Activated T-helper 9 cell treated with anti-CD3 and anti-CD28 coated beads, Interleukin-2, amount 50 U/mL, for 16 hours (primary cell): Measurements from ENCODE around the gene FER.
"Not testable (repeated sequence)": the region's sequence is repeated elsewhere in the genome, so short reads cannot be mapped to it uniquely, and the experiment has no call there.

ENCODE experiments used
- DNase-seq: peaks from one replicate; pipeline ENCODE4 v3.0.0-alpha.2; 2020; ENCODE audit warnings: low read depth

The FER gene

GRCh38 chr5:108798513-108799265, 51.0 kb downstream of the FER start:
- DNase-seq: no peak

- DNase-seq: no peak
These were observed 53.6 kb downstream of the FER start for GRCh38 chr5:108801301-108801700.

DNA sequence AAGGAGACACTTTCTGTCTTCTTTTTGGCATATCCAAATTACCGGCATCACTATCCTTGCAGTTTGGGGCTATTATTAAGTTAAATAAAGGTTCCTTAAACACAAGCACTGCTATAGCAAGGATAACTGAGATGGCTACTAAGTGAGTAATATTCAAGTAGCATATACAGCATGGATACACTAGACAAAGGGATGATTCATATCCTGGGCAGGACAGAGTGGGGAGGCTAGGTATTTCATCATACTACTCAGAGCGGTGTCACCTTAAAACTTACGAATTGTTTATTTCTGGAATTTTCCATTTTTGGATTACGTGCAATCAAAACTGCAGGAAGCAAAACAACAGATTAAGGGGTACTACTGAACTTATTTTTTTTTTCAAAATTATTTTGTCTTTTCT, 54.1 kb downstream of the FER start:
- no peak for DNase-seq

DNA sequence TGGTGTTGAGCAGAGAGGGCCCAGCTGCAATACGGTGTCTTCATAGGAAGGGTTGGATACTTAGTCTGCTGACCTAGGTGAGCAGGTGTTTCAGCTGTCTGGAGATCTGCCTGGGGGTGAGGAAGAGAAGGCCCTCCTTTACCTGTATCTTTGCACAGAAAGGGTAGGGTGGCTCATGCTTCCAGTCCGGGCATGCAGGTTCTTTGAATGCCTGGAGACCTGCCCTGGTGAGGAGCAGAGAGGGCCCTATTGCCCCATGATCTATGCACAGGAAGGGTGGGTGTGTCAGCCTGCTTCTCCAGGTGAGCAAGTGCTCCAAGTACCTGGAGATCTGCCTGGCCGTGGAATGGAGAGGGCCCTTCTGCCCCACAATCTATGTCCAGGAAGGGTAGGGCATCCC, 63.0 kb downstream of the FER start:
- DNase-seq: no peak

- no peak for DNase-seq
These were observed 66.0 kb downstream of the FER start for GRCh38 chr5:108813673-108814072.

GRCh38 chr5:108814551-108814950, 66.9 kb downstream of the FER start:
- no peak for DNase-seq

DNA sequence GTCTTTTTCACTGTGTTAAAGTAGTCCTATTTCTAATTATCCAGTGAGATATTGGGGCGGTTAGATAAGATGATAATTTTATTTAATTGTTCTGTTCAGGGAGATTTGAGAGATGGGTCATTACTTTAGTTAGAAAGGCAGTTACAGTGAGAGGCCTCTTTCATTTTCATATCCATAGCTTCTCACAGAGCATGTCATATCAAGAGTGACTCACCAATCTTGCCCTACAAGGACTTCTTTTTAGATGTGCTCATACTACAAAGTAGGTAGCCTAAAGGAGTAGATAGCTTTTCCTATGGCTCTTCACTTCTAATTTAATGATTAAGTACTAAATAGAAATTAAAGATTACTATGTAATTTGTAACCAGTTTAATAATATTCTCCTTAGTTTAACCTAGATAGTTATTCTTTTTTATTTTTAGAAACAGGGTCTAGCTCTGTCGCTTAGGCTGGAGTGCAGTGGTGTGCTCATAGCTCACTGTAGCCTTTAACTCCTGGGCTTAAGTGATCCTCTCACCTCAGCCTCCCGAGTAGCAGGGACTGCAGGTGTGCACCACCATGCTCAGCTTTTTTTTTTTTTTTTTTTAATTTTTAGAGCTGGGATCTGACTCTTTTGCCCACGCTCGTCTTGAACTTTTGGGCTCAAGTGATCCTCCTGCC, 71.0 kb downstream of the FER start:
- DNase-seq: no peak

DNA sequence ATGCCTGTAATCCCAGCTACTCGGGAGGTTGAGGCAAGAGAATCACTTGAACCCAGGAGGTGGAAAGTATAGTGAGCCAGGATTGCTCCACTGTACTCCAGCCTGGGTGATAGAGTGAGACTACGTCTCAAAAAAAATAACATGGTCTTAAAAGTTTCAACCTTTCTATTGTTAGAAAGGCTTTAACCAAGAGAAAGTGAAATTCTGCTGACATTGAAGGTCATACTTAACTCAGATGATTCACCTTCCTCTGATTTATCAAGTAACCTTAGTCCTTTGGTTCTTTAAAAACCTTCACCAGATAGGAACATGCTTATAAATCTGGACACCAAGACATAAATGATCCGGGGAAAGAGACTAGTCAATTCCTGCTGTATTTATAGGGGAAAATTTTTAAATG, 73.3 kb downstream of the FER start:
- DNase-seq: no peak

GRCh38 chr5:108822211-108822947, 74.7 kb downstream of the FER start:
- no peak for DNase-seq

DNA sequence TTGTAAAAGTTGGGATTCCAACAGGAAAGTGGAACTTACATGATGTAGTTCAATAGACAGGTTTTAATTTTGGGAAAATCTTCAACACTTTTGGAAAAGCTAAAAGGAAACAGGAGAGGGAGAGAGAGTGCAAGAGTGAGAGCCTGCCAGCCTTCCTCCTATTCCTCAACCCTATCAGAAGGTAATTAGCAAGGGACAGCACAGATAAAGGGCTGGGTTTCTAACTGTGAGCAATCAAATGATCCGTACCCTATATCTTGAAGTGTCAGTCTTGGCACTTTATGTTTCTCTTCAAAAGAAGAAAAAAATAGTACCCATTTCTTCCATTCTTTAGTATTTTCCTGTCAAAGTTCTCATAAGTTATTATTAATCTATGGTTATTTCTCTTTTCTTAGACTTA, 79.4 kb downstream of the FER start:
- no peak for DNase-seq

DNA sequence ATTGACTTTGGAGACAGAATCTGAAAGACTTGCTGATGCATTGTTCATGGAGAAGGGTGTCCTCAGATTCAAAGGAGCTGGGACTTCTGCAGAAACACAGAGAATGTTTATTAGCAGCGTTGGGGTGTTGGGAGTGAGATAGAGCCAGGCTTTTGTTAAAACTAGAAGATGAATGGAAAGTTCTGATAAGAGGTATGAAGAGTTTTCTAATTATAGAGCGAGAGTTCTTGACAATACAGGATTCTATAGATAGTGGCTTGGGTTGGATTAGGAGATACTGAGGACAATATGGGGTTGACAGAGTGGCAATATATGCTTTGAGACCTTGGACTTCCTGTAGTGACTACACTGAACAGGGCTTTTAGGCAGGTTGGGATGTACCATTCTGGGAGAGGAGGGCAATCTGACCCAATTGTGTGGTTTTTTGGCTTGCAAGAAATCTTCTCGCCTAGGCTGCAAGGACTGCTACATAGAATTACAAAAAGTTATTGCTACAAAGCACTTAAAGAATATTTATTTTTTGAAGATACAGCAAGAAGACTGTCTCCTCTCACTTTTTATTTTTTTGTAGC, 83.1 kb downstream of the FER start:
- DNase-seq: no peak

DNA sequence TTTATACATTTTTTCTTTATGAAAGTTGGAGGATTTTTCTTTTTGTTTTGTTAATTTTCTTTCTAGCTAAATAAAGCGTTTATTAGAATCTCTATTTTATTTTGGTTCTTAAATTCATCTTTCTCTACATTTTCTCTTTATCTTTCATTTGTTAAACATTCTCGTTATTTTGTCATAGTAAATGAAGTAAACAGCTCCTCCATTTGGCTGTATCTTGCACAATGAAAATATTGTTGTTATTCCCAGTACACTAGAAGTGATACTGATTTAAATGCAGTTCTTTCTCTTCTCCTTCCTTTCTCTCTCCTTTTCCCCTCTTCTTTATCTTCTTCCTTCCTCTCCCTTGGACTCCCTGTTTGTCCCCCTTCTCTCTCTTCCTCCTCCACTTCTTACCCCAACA, 88.8 kb downstream of the FER start:
- DNase-seq: no peak

DNA sequence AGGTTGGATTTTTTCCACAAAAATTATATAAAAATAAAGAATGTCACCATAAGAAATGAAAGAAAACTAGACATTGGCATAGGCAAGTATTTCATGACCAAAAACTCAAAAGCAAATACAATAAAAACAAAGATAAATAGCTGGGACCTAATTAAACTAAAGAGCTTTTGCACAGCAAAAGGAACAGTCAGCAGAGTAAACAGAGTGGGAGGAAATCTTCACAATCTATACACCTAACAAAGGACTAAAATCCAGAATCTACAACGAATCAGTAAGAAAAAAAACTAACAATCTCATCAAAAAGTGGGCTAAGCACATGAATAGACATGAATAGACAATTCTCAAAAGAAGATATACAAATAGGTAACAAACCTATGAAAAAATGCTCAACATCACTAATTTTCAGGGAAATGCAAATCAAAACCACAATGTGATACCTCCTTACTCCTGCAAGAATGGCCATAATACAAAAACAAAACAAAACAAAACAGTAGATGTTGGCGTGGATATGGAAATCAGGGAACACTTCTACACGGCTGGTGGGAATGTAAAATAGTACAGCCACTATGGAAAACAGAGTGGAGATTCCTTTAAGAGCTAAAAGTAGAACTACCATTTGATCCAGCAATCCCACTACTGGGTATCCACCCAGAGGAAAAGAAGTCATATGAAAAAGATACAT, 94.7 kb downstream of the FER start:
- not testable (repeated sequence) for DNase-seq

GRCh38 chr5:108851129-108851528, 103.4 kb downstream of the FER start:
- DNase-seq: not testable (repeated sequence)

DNA sequence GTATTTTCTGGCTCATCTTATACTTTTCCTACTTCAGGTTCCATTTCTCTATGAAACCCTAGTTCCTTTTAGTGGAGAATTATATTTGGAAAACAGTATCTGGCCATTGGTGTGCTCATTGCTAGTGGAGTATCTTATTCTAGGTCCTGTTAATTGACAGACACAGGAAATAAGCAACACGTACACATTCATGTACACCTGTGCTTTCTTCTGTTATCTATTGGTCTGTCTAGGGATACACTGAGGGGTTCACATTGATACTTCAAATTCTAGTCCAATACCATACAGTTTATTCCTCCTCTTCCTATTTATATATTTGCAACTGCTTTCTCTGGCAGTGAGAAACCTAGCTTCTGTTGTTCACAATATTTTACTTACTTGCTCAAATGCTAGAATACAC, 110.2 kb downstream of the FER start:
- DNase-seq: no peak

DNA sequence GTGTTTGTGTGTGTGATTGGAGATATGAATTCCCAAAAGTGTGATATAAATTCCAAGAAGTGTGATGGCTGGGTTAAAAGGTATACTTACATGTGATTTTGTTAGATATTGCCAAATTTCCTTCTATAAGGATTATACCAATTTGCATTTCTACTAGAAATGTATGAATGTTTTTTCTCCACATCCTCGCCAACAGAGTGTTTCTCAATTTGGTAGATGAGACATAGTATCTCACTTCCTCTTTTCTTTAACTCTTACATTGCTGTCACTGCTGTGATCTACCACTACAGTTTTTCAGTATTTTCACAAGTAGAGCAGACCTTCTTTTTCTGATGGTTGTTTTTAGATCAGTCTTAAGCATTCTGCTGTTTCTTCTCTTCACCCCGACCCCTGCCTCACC, 111.3 kb downstream of the FER start:
- DNase-seq: no peak

GRCh38 chr5:108862211-108862610, 114.5 kb downstream of the FER start:
- DNase-seq: no peak

- not testable (repeated sequence) for DNase-seq
These were observed 118.4 kb downstream of the FER start for GRCh38 chr5:108866097-108866496.

DNA sequence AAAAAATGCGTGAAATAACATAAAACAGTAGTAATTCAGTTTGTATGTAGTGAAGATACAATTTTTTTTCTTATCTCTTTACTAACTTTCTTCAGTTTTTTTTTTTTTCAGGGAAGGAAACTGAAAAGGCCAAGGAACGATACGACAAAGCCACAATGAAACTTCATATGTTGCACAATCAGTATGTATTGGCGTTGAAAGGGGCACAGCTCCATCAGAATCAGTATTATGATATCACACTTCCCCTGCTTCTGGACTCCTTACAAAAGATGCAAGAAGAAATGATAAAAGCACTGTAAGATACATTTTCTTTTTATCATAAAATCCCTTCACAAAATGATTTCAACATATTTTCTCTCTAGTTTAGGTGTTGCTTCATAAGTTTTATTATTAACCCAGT, 120.0 kb downstream of the FER start:
- DNase-seq: no peak

DNA sequence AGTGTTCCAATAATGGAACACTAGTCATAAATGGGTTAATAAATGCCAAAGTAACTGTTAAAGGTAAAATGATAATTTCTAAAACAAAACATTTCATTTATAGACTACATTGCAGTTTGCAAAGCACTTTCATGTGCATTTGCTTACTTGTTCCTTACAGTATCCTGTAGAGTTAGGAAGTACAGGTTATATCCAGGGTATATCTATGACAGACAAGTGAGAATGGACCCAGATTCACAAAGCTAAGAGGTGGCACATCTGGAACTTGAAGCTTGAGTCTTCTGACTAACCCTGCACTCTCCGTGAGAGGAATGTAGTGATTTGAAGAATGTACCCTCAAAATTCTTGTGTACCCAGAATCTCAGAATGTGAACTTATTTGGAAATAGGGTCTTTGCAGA, 121.4 kb downstream of the FER start:
- no peak for DNase-seq

DNA sequence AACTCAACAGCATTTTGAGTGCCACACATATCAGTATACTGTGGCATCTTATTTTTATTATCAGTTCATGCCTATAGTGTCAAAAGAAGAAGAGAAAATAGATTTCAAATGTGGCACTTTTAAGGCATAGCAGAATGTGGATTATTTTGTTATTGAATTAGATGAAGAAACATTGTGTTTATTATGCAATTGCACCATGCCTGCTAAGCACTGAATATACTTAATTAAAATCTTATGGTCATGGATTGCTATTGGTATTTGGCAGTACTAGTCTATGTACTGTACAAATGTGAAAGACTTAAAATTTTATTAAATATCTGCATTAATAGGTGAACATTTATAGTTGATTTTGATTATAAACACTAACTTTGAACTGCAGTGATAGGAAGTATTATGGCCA, 128.8 kb downstream of the FER start:
- DNase-seq: no peak

DNA sequence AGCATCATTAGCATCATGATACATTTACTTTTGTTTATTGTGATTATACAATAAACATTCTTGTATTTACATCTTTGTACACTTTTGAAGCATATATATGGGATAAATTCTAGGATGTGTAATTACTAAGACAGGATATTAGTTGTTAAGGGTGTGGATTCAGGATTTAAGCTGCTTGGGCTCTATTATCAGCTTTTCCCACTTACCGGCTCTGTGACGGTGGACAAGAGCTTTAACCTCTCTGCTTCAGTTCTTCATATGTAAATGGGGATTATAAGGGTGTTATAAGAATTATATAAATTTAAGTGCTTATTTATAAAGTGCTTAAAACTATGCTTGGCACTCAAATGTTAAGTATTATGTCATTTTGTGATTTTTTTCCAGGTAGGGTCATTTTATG, 131.1 kb downstream of the FER start:
- DNase-seq: no peak
